NCI-H128 (cell line): ENCODE results near the gene PCSK5.
"Not testable (repeated sequence)": the region's sequence is repeated elsewhere in the genome, so short reads cannot be mapped to it uniquely, and the experiment has no call there.

Source experiments
- DNase-seq: peaks from one replicate; lab custom pipeline; 2025; ENCODE audit not compliant: unreplicated experiment; lab: John Stamatoyannopoulos, UW

PCSK5 gene

DNA sequence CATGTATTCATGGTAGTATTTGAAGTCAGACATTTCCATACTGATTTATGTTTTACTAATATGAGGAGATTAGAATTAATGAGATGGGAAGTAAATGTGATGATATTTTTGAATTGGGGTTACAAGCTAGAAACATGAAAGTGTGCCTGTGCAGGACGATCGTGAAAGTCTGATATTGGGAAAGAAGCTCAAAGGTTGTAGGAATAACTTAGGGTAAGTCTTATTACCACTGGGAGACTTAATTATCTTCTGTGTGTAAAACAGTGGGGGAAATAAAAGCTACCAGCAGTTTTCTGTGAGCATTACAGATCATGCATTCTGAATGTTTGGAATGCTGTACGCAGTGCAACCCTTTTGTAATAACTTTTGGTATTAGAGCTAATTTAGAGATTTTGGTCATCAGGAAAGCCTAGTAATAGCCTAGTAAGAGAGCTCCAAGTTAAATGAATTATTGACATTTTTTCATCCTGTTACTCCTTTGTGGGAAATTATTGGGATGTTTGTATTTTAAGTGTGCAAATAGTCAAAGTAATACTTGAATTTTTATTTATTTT lies 153.9 kb downstream of the PCSK5 start:
- DNase-seq: no peak

DNA sequence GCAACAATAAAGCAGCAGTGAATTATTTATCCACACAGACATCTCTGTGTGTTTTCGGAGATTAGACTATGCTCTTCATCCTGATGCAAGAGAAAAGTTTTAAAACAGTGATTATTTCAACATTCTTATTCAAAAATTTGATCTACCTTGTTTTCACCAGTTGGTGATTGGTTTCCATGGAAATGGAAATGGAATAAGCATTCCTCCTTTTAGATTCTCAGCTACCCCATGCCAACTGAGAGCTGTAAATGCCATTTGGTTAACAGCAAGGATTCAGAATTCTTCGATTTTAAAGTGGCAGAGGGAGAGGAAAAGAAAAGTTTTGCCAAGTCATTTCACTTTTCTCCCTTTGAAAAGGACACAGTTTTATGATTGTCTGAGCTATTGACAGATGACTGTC lies 154.7 kb downstream of the PCSK5 start:
- no peak for DNase-seq

DNA sequence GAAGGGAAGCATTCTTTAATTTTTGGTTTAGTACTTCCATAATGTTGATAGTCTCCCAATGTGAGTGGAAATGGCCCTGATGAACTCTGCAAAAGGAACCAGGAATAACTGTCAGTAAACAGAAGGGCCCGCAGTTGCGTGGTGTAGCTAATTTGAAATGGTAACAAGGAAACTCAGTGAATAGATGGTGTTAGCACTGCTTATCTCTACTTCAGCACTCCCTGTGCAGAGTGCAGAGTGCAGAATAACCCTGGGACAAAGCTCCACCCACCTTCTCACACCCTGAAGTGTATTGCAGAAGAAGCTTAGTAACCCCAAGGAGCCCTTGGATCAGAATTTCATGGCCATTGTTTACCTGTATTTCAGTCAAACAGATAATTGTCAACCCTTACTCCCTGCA lies 158.9 kb downstream of the PCSK5 start:
- no peak for DNase-seq

DNA sequence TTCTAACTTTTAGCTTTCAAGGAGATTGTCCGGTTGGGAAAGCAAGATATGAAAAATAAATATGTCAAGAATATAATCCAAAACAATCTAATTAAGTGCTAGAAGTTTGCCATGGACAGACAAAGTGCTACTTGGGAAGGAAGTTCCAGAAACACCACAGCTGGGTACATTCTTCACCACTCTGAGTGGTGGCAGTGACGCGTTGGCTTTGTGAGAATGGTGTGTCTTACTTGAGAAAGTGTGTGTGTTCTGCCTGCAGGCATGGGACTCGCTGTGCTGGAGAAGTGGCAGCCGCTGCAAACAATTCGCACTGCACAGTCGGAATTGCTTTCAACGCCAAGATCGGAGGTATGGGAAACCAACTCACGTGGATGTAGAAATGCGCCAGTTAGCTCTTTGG lies 177.2 kb downstream of the PCSK5 start:
- no peak for DNase-seq

DNA sequence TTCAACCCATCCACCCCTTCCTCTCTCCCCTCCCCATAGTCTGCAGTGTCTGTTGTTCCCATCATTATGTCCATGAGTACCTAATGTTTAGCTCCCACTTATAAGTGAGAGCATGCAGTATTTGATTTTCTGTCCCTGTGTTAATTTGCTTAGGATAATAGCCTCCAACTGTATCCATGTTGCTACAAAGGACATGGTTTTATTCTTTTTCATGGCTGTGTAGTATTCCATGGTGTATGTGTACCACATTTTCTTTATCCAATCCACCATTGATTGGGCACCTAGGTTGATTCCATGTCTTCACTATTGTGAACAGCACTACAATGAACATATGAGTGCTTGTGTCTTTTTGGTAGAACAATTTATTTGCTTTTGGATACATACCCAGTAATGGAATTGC lies 187.1 kb downstream of the PCSK5 start:
- no peak for DNase-seq

DNA sequence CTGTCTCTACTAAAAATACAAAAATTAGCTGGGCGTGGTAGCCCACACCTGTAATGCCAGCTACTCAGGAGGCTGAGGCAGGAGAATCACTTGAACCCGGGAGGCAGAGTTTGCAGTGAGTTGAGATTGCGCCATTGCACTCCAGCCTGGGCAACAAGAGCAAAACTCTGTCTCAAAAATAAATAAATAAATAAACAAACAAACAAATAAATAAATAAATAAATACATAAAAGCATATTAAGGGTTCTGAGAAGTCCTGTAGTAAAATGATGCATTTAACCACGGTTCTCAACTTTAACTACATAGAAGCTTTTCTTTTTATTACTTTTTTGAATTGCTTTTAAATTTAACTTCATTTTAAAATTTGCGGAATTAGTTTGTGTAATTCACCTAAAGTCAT lies 190.8 kb downstream of the PCSK5 start:
- DNase-seq: not testable (repeated sequence)

DNA sequence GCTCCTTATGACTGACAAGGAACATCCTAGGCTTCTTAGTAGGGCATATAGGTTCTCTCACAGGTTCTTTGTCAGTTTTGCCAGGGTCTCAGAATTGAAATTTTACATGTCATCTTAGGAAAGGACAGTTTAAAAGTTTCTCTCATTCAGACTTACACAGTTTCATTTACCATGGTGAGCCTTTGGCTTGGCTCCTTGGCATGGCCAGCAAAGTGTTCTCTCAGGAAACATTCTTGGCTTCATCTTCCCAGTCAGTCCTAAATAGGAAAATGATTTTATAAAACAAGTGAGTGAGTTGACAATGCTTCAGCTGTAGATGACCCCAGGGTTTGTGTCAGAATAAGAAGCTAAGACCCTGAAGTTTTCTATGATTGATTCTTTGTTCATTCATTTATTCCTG lies 191.6 kb downstream of the PCSK5 start:
- DNase-seq: no peak

DNA sequence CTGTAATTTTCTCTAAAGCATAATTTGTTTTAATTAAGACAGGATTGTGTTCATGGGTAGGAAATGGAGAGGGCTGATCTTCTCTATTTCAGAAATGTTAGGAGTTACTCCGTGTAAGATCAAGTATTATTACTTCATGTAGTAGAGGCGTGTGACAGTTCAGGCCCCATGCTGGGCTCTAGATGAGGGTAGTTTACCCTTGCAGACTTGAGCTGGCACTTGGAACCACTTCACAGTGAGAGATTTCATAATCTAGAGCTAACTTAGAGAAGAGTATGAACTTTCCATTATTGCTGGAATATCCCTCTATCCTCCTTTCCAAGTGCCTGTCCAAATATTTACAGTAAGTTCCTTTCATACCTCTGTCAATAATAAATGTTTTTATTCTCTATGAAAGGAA lies 195.1 kb downstream of the PCSK5 start:
- DNase-seq: no peak

DNA sequence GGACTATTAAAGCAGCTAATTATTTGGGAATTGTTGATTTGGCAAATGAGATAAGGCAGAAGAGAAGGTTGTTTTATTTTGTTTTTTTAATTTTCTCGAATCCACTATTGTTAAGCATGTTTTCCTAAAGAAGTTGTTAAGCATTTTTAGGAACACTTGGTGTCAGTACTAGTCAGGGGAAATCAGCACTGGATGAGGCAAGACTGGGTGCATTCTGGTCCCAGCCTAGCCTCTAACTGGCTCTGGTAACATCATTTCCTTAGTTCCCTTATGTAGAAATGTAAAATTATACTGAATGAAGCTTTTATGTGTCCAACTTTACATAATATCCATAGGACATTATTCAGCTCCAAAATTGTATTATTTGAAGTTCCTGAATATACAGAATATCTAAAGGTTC lies 196.1 kb downstream of the PCSK5 start:
- DNase-seq: no peak

DNA sequence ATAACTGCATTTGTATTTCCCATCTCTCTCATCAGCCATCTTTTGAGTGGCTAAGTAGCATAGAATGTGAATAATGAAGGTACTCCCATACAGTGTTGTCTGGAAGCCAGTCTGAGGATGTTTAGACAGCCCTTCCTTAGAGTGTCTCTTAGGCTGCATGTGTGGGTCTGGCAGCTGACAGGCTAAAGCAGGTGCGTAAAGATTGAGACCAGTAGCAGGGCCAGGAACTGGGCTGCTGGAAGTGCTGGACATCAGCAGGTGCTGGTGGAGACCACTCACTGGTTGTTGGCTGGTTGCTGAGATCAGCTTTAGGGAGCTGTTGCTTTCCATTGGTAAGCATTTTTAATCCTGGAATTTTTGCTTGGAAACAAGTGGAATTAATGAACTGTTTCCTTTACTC lies 197.5 kb downstream of the PCSK5 start:
- no peak for DNase-seq

DNA sequence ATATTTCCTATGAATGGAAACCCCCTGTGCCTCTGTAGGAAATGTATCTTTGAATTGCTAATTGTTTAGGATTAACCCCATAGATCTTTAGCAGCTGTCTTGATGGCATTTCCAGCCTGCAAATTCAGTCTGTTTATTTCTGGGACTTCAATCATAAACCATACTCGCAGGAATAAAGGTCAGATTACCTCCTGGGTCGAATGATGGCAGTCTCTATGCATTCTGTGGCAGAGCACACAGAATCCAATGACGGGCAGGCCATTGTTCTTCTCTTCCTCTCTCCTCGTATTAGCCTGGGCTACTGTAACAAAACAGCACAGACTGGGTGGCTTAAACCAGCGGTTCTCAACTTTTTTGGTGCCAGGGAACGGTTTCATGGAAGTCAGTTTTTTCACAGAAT lies 199.9 kb downstream of the PCSK5 start:
- DNase-seq: no peak

DNA sequence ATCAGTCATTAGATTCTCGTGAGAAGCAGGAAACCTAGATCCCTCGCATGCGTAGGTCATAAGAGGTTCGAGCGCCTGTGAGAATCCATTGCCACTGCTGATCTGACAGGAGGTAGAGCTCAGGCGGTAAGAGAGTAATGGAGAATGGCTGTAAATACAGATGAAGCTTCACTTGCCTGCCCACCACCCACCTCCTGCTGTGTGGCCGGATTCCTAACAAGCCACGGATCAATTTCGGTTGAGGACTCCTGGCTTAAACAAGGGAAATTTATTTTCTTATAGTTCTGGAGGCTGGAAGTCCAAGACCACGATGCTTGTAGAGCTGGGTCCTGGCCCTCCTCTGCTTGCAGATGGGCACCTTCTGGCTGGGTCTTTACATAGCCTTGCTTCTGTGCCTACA lies 200.4 kb downstream of the PCSK5 start:
- DNase-seq: no peak

DNA sequence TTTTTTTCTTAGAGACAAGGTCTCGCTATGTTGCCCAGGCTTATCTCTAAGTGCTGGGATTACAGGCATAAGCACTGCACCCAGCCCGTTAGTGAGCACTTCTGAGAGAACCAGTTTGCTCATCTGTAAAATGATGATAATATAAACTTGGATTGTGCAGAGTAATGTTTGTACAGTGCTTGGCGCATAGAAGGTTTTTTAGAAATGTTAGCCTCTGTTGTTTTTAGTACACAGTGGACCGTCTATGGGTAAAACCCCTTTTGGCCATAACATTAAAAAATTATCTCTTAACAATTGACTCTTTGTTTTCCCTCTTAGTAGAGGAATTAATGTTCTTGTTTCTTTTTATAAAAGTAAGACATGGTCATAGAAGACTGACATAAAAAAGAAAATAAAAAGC lies 202.1 kb downstream of the PCSK5 start:
- DNase-seq: no peak

DNA sequence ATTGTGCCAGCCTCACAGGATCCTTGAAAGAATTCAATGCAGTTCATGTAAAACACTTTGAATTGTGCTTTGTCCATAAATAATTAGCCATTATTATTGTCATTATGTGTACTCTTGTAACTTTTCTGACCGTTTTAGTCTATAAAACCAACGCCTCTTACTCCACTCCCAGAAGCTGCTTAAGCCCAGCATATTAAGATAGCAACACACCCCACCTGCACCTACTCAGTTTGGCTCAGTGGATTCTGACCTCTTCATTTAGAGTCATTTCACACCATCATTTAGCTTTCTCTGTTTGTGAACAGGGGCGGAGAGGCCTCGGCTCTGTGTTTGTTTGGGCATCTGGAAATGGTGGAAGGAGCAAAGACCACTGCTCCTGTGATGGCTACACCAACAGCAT lies 205.1 kb downstream of the PCSK5 start:
- DNase-seq: no peak

DNA sequence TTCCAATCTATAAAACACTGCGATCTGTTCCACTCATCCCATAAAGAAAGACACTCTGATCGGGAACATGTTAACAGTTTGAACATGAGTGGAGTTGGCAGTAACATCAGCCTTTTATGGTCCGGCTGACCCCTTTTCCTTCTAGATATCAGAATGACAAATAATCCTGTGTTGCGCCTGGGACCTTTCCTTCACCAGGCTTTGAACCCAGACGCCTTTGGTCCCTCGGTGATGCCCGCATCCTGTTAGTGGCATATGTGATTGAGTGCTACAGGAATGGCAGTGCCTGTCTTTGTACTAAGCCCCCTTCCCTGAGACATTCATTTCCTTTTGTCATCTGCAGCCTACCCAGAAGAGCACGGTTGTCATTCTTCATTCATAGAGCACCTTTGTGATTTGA lies 209.0 kb downstream of the PCSK5 start:
- no peak for DNase-seq

DNA sequence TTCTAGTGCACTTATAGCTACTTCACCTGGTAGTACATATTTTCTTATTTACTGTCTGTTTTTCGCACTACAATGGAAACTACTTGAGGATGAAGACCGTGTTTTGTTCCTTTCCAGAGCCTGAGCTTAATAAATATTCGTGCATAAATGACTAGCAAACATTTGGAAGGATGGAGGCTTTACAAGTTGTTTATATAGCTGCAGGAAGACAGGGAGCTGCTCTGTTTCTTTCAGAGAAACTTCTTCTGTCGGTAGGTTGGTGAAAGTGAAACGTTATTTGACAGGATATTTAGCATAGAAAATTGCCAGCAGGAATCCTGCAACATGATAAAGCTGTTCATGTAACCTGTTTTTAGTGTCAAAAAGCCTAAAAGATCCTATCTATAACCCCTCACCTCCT lies 210.6 kb downstream of the PCSK5 start:
- no peak for DNase-seq

DNA sequence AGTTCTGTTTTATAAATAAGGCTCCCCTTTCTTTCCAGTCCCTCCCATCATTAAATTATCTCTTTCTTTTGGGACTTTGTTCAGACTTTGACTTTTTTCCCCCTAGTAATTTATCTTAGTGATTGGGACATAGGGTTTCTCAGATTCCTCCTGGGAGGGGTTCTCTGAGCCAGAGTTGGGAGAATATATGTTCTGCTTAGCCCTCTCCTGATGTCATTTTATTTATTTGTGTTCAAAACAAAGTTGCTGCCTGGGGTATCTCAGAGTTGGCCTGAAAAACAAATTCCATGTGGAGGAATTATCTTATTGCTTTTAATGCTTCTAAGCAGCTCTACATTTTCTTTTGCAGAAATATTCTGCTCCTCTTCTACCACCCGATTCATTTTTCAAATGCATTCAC lies 211.0 kb downstream of the PCSK5 start:
- DNase-seq: no peak

DNA sequence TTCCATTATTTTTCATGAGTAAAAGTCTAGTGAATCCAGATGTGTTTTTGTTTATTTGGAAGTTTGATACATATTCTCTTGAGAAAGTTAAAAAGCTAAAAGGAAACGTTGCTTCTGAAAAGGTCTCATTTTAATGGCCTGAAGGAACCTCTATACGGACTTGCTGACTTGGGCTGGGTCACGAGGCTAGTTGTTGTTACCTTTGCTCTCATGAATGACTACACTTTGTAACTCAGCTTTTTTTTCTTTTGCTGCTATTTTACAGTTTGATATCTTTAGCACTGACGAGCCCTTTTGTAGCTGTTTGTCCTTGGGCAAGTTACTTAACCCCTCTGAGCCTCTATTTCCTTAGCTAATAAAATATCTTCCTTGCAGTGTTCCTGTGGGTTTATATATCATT lies 211.5 kb downstream of the PCSK5 start:
- DNase-seq: no peak

DNA sequence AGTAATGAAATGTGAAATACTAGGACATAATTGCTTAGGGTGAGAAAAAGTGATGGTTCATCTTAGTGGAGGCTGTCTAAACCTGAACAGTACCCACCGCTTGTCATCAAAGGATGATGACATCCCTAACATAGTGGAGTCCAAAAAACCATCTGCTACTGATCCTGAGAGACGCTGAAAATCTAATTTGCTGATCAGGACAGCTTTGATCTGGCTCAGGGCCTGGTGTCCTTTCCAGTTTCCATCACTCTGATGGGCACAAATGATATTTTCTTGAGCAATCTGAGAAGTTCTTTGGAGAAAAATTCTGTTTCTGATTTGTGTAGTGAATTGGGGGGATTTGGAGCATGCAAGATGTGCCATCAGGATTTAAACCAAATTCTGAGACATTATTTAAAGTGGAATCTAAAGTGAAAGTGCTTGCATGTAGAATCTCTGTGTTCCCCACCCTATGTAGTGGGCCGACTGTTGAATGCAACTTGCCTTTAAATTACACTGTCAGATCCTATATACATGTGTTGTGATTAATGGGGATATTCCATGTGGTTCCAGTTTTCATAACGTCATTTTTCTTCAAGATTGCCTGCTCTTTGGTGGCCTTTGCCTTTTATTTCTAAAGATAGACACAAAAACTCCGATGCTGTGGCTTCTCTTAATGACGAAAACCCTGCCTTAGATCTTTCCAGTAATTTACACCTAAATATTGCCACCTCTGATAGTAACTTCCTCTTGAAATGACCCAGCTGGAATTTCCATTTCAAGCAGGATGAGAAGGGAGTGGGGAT lies 213.2 kb downstream of the PCSK5 start:
- no peak for DNase-seq

DNA sequence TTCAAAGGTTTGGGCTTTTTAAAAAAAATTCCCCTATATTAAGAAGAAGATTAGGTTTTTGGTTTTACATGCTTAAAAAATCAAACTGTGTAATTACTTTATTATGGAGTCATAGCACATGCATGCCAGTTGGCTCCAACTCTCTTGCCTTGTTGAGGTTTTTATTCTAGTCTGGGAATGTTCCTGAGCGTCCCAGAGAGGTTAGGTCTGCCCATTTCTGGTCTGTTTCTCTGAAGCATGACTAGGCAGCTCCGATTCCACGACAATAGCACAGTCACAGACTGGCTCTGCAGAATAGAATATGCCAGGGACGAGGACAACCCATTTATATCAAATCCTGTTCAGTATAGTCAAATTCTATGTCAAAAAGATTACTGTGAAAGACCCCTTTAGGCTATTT lies 217.0 kb downstream of the PCSK5 start:
- DNase-seq: no peak

DNA sequence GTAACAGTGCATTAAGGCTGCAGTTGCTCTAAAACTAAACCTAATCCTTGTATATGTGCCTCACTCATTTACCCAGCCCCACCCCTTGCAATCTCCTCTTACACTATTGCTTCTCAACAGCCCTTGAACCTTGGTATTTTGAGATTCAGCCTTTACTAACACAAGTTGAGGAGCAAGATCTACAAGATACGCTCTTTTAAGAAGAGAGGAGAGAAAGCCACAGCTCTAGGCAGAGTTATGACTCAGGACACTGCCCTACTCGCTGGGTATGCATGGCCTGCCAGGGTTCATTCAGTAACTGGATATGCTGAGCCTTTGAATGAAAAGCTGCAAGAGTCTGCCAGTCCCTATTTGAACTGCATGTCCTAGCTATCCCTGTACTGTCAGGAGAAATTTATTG lies 219.5 kb downstream of the PCSK5 start:
- no peak for DNase-seq

DNA sequence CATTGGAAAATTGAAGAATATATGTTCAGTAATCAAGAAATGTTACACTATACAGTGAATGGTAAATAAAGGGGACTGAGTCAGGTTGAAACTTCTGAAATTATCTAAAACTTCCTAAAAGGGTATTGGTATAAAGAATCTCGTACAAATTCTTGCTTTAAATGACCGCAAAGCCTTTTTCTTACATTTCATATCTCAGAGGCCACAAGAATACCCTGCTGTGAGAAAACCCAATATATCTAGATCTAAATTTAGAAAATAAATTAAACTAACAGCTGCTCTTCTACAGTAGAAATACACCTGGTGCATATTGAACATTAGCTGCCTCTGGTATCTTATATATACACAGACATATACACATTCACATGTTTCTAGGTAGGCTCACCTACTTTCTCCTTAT lies 221.7 kb downstream of the PCSK5 start:
- DNase-seq: no peak

DNA sequence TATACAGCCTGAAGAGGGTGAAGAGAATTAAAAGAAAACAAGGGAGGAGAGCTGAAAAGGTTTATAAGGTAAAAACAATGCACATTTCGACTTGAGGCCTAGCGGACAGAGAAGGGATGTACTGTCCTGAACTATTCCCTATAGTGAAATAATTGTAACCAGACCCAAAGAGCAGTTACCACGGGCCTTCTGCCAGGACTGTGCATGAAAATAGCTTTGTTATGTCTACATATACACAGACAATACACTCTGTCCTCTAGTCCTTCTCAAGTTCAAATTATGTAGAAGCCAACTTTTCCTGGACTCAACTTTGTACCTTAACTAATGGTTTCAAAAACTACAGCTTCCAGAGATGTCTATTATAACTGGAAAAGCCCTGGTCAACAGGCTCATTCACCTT lies 223.7 kb downstream of the PCSK5 start:
- no peak for DNase-seq
